ENCODE measurements around the gene XYLT1. TPM values are rescaled to one million over a fixed set of nuclear protein-coding genes. Genes with fewer than 3 reads are reported as not detected.

Gene XYLT1
- total and polyA plus RNA-seq, 10 of the 15 experiments (the other 5 are each of a cell fraction or from before 2014, with no cell fraction given) = 0.88 to 14.8 (median 5.8) TPM

DNA sequence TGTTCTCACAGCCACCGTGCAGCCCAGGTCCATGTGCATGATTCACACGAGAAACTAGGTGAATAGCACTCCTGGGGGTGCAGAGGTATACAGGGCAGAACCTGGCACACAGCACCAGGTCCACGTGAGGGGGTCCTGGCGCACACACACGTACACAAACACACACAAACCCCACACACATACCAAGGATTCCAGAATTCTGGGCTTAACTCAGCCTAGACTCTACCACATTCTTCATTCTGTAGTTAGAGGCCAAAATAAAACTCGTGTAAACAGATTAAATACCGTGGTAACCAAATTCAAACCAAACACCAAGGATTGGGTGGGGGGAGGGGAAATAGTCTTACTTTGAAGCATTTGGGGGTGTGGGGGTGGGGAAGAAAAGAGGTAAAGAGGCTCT lies 58.5 kb downstream of the XYLT1 start:
- no peak overlapping the region for H3K4me2 ChIP-seq (ENCODE audit: control insufficient read depth, insufficient read depth)
- no peaks in the 10 kb centered on the region for H4K20me1 ChIP-seq (ENCODE audit: control insufficient read depth, insufficient read depth)
- no peak overlapping the region for H2AFZ ChIP-seq (ENCODE audit: control insufficient read depth, low read depth, low read length)
- 79% methylated on average over 7 of the region's 7 CpGs for WGBS (ENCODE audit: insufficient coverage, insufficient replicate concordance, low lambda C conversion rate, missing lambda C conversion rate)
- peaks cover 73% of the 10 kb centered on the region for H3K4me1 ChIP-seq (ENCODE audit: control insufficient read depth, insufficient read depth, low read length)
- no peak overlapping the region for H3K4me3 ChIP-seq
- in situ Hi-C loops (cut with MboI) (no loop called here), intact Hi-C loops (cut with micrococcal nuclease; ENCODE audit: unreplicated experiment) (no loop called here)
- CTCF ChIA-PET = no interaction called here
- no TSS peak for BruUV-seq (replicated peaks)
- RAD21 ChIA-PET (ENCODE audit: unreplicated experiment) = no interaction called here
- POLR2A ChIA-PET = no interaction called here
- DNase-seq (ENCODE audit: low read depth, low spot score) (no peak), FAIRE-seq (no peak), ATAC-seq (no peak)
- no peak overlapping the region for H3K9ac ChIP-seq (ENCODE audit: control insufficient read depth, insufficient read depth, low read length)
- no peaks in the 10 kb centered on the region for H3K79me2 ChIP-seq (ENCODE audit: control insufficient read depth, insufficient read depth, low read length)
- no peak overlapping the region for H3K27ac ChIP-seq (ENCODE audit: control insufficient read depth, insufficient read depth)
- SMC1A ChIA-PET (ENCODE audit: uncharacterized antibody, unreplicated experiment) = no interaction called here
- TF ChIP-seq KAT2A (conservative IDR thresholded peaks at IDR 0.05; ENCODE audit: control insufficient read depth, low read depth, low read length) = no peak
- no peak for TF ChIP-seq JUND (IDR thresholded peaks at IDR 0.05; ENCODE audit: low read depth, low read length)
- TF ChIP-seq, protein P1, sequence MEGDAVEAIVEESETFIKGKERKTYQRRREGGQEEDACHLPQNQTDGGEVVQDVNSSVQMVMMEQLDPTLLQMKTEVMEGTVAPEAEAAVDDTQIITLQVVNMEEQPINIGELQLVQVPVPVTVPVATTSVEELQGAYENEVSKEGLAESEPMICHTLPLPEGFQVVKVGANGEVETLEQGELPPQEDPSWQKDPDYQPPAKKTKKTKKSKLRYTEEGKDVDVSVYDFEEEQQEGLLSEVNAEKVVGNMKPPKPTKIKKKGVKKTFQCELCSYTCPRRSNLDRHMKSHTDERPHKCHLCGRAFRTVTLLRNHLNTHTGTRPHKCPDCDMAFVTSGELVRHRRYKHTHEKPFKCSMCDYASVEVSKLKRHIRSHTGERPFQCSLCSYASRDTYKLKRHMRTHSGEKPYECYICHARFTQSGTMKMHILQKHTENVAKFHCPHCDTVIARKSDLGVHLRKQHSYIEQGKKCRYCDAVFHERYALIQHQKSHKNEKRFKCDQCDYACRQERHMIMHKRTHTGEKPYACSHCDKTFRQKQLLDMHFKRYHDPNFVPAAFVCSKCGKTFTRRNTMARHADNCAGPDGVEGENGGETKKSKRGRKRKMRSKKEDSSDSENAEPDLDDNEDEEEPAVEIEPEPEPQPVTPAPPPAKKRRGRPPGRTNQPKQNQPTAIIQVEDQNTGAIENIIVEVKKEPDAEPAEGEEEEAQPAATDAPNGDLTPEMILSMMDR (IDR thresholded peaks at IDR 0.05 in 2 of 3, conservative IDR thresholded peaks at IDR 0.05 in 1 of 3; ENCODE audit: control insufficient read depth in 2 of 3, extremely low read depth in 1 of 3, insufficient read depth in 1 of 3, low read depth in 3 of 3, low read length in 3 of 3) = no peak
- TF ChIP-seq, protein P2, sequence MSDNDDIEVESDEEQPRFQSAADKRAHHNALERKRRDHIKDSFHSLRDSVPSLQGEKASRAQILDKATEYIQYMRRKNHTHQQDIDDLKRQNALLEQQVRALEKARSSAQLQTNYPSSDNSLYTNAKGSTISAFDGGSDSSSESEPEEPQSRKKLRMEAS (IDR thresholded peaks at IDR 0.05; ENCODE audit: low read depth, low read length) = no peak
- TF ChIP-seq MYB (IDR thresholded peaks at IDR 0.05; ENCODE audit: borderline replicate concordance, low read depth, low read length) = no peak
- TF ChIP-seq POLR2A (IDR thresholded peaks at IDR 0.05; ENCODE audit: low read depth, low read length) = no peak
- TF ChIP-seq, protein P3, sequence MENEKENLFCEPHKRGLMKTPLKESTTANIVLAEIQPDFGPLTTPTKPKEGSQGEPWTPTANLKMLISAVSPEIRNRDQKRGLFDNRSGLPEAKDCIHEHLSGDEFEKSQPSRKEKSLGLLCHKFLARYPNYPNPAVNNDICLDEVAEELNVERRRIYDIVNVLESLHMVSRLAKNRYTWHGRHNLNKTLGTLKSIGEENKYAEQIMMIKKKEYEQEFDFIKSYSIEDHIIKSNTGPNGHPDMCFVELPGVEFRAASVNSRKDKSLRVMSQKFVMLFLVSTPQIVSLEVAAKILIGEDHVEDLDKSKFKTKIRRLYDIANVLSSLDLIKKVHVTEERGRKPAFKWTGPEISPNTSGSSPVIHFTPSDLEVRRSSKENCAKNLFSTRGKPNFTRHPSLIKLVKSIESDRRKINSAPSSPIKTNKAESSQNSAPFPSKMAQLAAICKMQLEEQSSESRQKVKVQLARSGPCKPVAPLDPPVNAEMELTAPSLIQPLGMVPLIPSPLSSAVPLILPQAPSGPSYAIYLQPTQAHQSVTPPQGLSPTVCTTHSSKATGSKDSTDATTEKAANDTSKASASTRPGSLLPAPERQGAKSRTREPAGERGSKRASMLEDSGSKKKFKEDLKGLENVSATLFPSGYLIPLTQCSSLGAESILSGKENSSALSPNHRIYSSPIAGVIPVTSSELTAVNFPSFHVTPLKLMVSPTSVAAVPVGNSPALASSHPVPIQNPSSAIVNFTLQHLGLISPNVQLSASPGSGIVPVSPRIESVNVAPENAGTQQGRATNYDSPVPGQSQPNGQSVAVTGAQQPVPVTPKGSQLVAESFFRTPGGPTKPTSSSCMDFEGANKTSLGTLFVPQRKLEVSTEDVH (IDR thresholded peaks at IDR 0.05; ENCODE audit: low read depth, partially characterized antibody) = no peak
- no peak for TF ChIP-seq CHD1 (IDR thresholded peaks at IDR 0.05; ENCODE audit: low read depth, low read length)
- TF ChIP-seq SIX5 (IDR thresholded peaks at IDR 0.05; ENCODE audit: low read depth, low read length, severe bottlenecking) = no peak
- no peak for TF ChIP-seq RUNX3 (IDR thresholded peaks at IDR 0.05; ENCODE audit: low read length)
- no peaks in the 10 kb centered on the region for H3K27me3 ChIP-seq (replicated peaks in 1 of 2; ENCODE audit: control insufficient read depth in 2 of 2, insufficient read depth in 2 of 2, low read length in 1 of 2)
- H3K9me3 ChIP-seq (replicated peaks; ENCODE audit: control insufficient read depth, insufficient read depth, low read length) = no peaks in the 10 kb centered on the region; the same call in 1 of the 3 replicates
- H3K36me3 ChIP-seq (ENCODE audit: control insufficient read depth in 2 of 2, insufficient read depth in 2 of 2, low read length in 1 of 2) = no peaks in the 10 kb centered on the region

Data from GM12878 (cell line).